Stimulated activated naive B cell treated with anti-CD40 and anti-IgM and Interleukin-4, amounts not matched to agents 10 μg/mL and 1 μg/mL and 100 μg/mL, for 72 hours (primary cell): ENCODE measurements around the gene TRIP10.
A peak's percentile ranks its signal among the peaks of the same experiment; 100 is the strongest.
"Not testable (repeated sequence)": the region's sequence is repeated elsewhere in the genome, so short reads cannot be mapped to it uniquely, and the experiment has no call there.

Experiments used
- ATAC-seq, 2 donors: fragments of 150-1000 bp; cut with Tn5 transposase; replicated peaks; 2 replicates each; pipeline ENCODE4 v1.10.0; 2021; ENCODE audit warnings: moderate library complexity in 1 of 2
- DNase-seq: peaks from one replicate; pipeline ENCODE4 v3.0.0; 2021
- H3K27ac Mint-ChIP-seq: one replicate; pipeline ENCODE4 v1.8.0; 2022; ENCODE audit warnings: mild to moderate bottlenecking, mixed read lengths
- H3K27me3 Mint-ChIP-seq, 2 donors: one replicate each; pipeline ENCODE4 v1.8.0; 2022; ENCODE audit warnings: mixed read lengths in 2 of 2
- H3K36me3 Mint-ChIP-seq, 2 donors: one replicate each; pipeline ENCODE4 v1.8.0; 2022; ENCODE audit warnings: mixed read lengths in 2 of 2, mild to moderate bottlenecking in 1 of 2
- H3K4me1 Mint-ChIP-seq, 2 donors: one replicate each; pipeline ENCODE4 v1.8.0; 2022; ENCODE audit warnings: mixed read lengths in 2 of 2, mild to moderate bottlenecking in 1 of 2
- H3K4me3 Mint-ChIP-seq, 2 donors: one replicate each; pipeline ENCODE4 v1.8.0; 2022; ENCODE audit warnings: mild to moderate bottlenecking in 2 of 2, mixed read lengths in 2 of 2, moderate library complexity in 1 of 2
- H3K9me3 Mint-ChIP-seq, 2 donors: one replicate each; pipeline ENCODE4 v1.8.0; 2022; ENCODE audit warnings: mixed read lengths in 2 of 2, mild to moderate bottlenecking in 1 of 2

The TRIP10 gene

DNA sequence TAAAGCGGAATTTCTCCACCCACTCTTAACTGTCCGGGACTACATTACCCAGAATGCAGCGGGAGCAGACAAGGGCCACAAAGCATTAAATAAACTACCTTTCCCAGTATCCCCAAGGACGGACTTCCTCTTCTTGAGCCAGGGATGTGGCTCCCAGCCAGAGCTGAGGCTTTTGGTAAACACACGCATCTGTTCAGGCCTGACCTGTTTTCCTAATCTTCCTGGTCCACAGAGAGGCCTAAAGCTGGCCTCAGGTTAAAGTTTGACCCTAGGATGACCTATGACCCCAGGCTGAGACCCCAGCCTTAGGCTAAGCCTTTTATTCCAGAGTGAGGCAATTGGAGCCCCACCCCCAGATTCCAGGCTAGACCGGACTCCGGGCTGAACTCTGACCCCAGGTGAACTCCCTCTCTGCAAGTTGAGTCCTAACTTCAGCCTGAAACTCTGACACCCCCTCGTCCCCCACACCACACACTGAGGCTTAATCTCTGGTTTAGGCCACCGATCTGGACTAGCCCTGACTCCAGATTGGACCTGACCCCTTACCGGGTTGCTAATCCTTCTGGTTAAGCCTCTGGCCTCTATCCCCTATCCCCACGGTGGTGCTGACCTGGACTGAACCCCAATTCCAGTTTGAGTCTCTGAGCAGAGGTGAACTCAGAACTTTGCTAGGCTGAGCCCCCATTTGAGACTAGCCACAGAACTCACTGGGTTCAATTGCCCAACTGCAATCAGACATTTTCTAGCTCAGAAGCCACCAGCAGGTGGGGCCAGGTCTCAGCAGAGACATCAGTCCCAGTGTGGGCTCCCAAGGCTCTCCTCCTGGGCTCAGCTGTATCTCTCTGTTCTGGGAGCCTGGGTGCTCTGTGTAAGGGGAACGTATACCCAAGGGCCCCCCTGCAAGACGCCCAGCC is 1.4 kb upstream of the TRIP10 start:
- peak overlapping the region; percentile 98 for H3K27ac Mint-ChIP-seq
- peaks cover 33 to 53% of the 10 kb centered on the region in 2 donors for H3K4me1 Mint-ChIP-seq
- H3K27me3 Mint-ChIP-seq, result no peaks in the 10 kb centered on the region
- DNase-seq, result peak; percentile 75
- H3K9me3 Mint-ChIP-seq, result no peaks in the 10 kb centered on the region
- ATAC-seq, result peak; percentile 24 to 25
- peaks cover 16 to 31% of the 10 kb centered on the region in 2 donors for H3K36me3 Mint-ChIP-seq
- H3K4me3 Mint-ChIP-seq, result peak overlapping the region; percentile 89 to 90

DNA sequence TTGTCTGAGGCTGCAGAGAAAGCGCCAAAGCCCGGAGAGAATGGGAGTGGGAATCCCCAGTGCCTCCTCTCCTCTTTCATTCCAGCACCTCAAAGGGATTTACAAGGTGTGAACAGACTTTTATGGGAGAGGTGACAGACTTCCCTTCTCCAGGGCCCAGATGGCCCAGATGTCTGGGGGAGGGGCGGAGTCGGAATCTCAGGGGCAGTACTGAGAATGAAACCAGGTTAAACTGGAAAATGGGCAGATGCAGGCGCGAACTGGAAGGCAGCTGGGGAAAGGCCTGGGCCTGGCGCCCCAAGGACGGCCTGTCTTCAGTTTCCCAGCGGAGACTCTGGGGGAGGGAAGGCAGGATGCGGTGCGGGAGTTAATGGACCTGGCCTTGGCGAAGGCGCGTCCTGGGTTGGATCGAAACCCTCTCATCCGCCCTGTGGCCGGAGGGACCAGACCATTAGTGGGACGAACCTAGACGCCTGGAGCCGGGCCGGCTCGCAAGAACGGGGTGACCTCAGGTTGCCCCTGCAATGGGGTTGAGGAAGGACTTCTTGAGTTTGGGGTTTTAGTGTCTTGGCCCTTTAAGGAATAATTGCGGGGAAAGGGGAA is 592 bp upstream of the TRIP10 start:
- DNase-seq, result no peak
- peaks cover 19 to 34% of the 10 kb centered on the region in 2 donors for H3K36me3 Mint-ChIP-seq
- peak overlapping the region; percentile 98 for H3K27ac Mint-ChIP-seq
- peak overlapping the region; percentile 89 to 90 for H3K4me3 Mint-ChIP-seq
- no peaks in the 10 kb centered on the region for H3K27me3 Mint-ChIP-seq
- H3K4me1 Mint-ChIP-seq, result peaks cover 36 to 60% of the 10 kb centered on the region in 2 donors
- no peaks in the 10 kb centered on the region for H3K9me3 Mint-ChIP-seq
- ATAC-seq, result no peak

DNA sequence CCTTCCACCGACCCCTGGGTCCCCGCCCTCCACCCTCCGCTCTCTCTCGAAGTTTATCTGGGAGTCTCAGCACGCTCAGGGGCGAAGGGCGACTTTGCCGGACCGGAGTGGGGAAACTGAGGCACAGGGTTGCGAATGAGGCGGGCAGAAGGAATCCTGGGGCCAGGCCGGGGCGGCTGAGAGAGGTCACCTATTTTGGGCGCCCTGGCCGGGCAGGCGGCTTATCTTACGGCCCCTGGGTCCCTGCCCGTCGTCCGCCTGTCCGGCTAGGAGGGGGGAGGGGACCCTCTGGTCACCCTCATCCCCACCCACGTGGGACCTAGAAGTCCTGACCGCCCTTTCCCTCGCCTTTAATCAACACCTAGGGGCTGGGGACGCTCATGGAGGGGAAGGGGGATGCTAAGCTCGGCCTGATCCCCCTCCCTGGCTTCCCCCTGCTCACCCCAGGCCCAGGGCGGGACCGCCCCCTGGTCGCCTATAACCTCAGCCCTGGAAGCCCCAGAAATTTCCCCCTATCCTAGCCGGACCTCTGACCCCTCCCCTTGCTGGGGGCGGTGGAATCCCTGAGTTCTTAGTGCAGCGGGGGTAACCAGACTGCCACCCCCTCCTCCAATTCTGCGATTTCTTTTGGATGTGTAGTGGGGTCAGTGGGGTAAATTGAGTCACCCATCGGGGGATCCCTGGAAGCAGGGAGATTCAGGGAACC is 556 bp downstream of the TRIP10 start:
- Mint-ChIP-seq H3K27me3 (no peaks in the 10 kb centered on the region), H3K27ac (peak overlapping the region; percentile 95), H3K9me3 (no peaks in the 10 kb centered on the region), H3K4me3 (peak overlapping the region; percentile 88 to 90), H3K36me3 (peaks cover 28 to 37% of the 10 kb centered on the region in 2 donors), H3K4me1 (peaks cover 42 to 69% of the 10 kb centered on the region in 2 donors)
- peak in 1 of 2 donors; percentile 7 for ATAC-seq
- DNase-seq, result peak; percentile 68

DNA sequence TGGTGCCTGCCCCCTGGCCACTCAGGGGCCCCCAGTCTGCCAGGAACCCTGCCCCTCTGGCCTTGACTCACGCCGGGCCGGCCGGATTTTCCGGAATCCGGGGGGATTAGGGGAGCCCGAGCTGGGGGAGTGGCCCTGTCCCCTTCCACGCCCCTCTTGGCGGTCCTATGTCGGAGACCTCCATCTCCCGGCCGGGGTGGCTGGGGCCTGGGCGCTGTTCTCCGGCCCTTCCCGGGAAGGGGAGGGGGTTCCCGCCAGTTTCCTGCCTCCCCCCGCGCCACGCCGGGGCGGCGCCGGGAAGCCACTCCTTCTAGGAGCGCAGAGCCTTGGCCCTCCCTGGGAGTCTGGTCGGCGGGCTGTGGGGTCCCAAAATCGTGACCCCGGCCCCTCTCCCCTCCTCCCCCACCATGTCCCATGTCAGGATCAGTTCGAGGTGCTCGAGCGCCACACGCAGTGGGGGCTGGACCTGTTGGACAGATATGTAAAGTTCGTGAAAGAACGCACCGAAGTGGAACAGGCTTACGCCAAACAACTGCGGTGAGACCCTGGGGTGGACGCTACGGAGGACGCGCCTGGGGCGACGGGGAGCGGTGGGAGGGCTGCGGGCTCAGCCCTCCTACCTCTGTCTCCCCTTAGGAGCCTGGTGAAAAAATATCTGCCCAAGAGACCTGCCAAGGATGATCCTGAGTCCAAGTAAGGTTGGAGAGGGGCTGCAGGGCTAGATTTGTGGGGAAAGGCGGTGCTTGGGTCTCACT is 1.3 kb downstream of the TRIP10 start:
- Mint-ChIP-seq H3K27me3 (no peaks in the 10 kb centered on the region), H3K4me3 (peak overlapping the region; percentile 88 to 90), H3K4me1 (peaks cover 42 to 63% of the 10 kb centered on the region in 2 donors), H3K36me3 (peaks cover 36 to 44% of the 10 kb centered on the region in 2 donors), H3K9me3 (no peaks in the 10 kb centered on the region), H3K27ac (peak overlapping the region; percentile 95)
- DNase-seq (peak; percentile 66), ATAC-seq (peak; percentile 24 to 33)

DNA sequence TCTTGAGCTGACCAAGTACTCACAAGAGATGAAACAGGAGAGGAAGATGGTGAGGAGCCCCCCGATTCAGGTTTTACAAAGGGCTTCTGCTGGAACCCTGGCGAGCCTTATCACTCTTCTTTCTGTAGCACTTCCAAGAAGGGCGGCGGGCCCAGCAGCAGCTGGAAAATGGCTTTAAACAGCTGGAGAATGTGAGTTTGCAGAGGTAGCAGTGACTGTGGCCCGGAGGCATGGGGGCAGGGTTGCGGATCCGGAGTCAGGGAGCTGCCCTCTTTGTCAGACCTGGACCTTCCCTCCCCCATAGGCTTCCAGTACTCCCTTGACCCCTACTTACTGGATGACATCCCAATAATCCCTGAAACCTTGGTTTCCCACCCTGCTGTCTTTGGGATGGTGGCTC is 3.6 kb downstream of the TRIP10 start:
- Mint-ChIP-seq H3K9me3 (no peaks in the 10 kb centered on the region), H3K4me1 (peaks cover 35 to 51% of the 10 kb centered on the region in 2 donors), H3K27me3 (no peaks in the 10 kb centered on the region), H3K27ac (peak overlapping the region; percentile 71), H3K36me3 (peaks cover 43 to 58% of the 10 kb centered on the region in 2 donors), H3K4me3 (no peak overlapping the region)
- no peak for DNase-seq
- ATAC-seq, result no peak

DNA sequence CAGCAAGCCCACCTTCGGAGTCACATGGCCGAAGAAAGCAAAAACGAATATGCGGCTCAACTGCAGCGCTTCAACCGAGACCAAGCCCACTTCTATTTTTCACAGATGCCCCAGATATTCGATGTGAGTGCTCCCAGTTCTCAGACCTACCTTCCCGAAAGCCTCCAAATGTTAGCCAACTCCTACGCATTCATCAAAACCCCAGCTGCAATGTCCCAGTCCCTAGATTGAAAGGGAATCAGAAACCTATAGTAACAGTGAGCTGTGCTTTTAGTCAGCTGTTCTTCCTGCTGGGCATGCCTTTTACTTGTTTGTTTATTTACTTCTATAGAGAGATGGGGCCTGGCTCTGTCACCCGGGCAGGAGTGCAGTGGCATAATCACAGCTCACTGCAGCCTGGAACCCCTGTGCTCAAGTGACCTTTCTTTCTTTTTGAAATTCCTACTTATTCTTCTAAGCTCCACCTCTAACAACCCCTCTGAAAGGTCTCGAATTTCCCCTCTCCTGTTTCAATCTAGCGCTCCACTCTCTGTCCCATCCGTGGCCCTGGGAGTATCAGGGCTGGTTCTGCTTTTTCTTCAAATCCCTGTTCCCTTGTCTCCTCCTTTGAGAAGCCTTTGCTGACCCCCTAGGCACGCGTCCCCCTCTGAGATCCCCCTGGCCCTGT is 4.4 kb downstream of the TRIP10 start:
- peak overlapping the region; percentile 0 for H3K27ac Mint-ChIP-seq
- no peak overlapping the region for H3K4me3 Mint-ChIP-seq
- H3K36me3 Mint-ChIP-seq, result peaks cover 43 to 65% of the 10 kb centered on the region in 2 donors
- H3K4me1 Mint-ChIP-seq, result peaks cover 27 to 43% of the 10 kb centered on the region in 2 donors
- no peaks in the 10 kb centered on the region for H3K27me3 Mint-ChIP-seq
- H3K9me3 Mint-ChIP-seq, result no peaks in the 10 kb centered on the region
- DNase-seq, result no peak
- ATAC-seq, result no peak

DNA sequence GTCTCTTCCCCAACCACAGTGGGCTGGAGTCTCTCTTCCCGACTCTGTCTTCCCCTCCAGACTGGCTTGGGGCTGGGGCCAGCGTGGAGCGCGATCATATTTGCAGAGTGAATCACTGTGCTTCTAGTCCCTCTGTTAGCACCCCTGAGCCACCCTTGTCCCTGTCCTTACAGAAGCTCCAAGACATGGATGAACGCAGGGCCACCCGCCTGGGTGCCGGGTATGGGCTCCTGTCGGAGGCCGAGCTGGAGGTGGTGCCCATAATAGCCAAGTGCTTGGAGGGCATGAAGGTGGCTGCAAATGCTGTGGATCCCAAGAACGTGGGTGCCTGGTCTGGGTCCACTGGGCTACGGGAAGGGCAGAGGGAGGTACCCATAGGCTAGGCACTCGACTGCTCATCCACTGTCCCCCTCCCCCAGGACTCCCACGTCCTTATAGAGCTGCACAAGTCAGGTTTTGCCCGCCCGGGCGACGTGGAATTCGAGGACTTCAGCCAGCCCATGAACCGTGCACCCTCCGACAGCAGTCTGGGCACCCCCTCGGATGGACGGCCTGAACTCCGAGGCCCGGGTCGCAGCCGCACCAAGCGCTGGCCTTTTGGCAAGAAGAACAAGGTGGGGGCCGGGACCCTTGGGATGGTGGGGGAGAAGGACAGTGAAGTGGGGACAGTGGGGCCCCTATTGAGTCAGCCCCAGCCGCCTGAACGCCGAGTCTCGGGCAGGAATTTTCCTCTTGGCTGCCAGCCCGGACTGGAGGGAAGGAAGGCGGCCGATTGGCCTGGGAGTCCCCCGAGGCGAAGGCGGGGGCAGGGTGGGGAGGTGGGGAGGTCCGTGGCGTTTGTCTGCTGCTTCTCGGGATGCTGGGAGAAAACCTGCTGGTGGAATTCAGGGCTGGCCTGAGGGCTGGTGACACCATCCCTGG is 5.2 kb downstream of the TRIP10 start:
- Mint-ChIP-seq H3K27ac (peak overlapping the region; percentile 56), H3K4me1 (peaks cover 23 to 37% of the 10 kb centered on the region in 2 donors), H3K27me3 (no peaks in the 10 kb centered on the region), H3K36me3 (peaks cover 48 to 70% of the 10 kb centered on the region in 2 donors), H3K4me3 (no peak overlapping the region), H3K9me3 (no peaks in the 10 kb centered on the region)
- no peak for ATAC-seq
- DNase-seq, result no peak

DNA sequence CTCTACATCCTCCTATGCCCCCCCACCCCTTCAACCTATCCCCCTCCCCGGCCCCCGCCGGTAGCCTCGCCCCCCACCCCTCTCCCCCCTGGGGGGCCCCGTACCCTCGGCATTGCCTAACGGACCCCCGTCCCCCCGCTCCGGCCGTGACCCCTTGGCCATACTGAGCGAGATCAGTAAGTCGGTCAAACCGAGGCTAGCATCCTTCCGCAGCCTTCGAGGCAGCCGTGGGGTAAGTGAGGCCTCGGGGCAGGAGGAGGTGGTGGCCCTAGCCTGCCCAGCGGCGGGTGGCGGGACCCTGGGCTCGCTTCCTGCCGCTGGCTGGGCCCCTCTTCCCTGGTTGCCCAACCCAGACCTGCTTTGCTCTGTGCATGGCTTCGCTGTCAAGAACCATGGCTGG is 6.5 kb downstream of the TRIP10 start:
- H3K36me3 Mint-ChIP-seq, result peaks cover 51 to 79% of the 10 kb centered on the region in 2 donors

DNA sequence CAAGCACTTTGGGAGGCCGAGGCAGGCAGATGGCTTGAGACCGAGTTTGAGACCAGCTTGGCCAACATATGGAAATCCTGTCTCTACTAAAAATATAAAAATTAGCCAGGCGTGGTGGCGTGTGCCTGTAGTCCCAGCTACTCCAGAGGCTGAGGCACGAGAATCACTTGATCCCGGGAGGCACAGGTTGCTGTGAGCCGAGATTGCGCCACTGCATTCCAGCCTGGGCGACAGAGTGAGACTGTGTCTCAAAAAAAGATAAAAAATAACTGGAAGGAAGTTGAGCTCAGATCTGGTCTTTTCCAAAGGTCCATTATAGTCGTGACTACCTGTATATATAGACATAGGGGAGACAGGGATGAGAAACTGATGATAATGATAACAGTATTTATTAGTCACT is 9.1 kb downstream of the TRIP10 start:
- H3K27ac Mint-ChIP-seq, H3K4me3 Mint-ChIP-seq, ATAC-seq, DNase-seq, H3K27me3 Mint-ChIP-seq, H3K9me3 Mint-ChIP-seq: not testable (repeated sequence)
- Mint-ChIP-seq H3K36me3 (peaks cover 44 to 70% of the 10 kb centered on the region in 2 donors), H3K4me1 (peaks cover 15 to 22% of the 10 kb centered on the region in 2 donors)

More for the DNA sequence above, 6.5 kb downstream of the TRIP10 start:
- peaks cover 21 to 28% of the 10 kb centered on the region in 2 donors for H3K4me1 Mint-ChIP-seq
- no peaks in the 10 kb centered on the region for H3K27me3 Mint-ChIP-seq
- no peaks in the 10 kb centered on the region for H3K9me3 Mint-ChIP-seq
- H3K27ac Mint-ChIP-seq, result no peak overlapping the region
- no peak overlapping the region for H3K4me3 Mint-ChIP-seq
- ATAC-seq (no peak), DNase-seq (no peak)

DNA sequence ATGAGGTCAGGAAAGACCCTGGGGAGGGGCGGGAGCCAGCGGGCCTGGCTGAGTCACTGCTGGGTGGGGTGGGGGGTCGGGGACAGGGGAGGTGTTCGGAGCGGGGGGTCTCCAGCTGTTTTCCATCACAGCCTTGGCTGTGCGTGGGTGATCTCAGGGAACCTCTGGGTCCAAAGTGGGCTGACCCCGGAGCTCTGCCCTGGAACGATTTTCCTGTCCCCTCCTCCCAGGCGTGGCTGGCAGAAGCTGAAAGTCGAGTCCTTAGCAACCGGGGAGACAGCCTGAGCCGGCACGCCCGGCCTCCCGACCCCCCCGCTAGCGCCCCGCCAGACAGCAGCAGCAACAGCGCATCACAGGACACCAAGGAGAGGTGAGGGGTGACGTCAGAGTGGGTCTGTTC is 10.6 kb downstream of the TRIP10 start:
- peaks cover 42 to 69% of the 10 kb centered on the region in 2 donors for H3K36me3 Mint-ChIP-seq
- H3K4me3 Mint-ChIP-seq, result no peak overlapping the region
- no peaks in the 10 kb centered on the region for H3K9me3 Mint-ChIP-seq
- H3K4me1 Mint-ChIP-seq, result peaks cover 18 to 24% of the 10 kb centered on the region in 2 donors
- ATAC-seq (no peak), DNase-seq (no peak)
- H3K27me3 Mint-ChIP-seq, result no peaks in the 10 kb centered on the region
- H3K27ac Mint-ChIP-seq, result no peak overlapping the region

DNA sequence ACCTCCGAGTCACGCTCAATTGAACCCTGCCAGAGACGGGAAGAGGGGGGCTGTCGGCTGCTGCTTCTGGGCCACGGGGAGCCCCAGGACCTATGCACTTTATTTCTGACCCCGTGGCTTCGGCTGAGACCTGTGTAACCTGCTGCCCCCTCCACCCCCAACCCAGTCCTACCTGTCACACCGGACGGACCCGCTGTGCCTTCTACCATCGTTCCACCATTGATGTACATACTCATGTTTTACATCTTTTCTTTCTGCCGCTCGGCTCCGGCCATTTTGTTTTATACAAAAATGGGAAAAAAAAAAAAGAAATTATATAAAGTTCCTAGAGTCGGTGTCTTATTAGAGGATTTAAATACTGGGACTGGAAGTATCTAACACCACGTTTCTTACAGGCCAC is 11.7 kb downstream of the TRIP10 start:
- H3K4me3 Mint-ChIP-seq, result no peak overlapping the region
- H3K9me3 Mint-ChIP-seq, result no peaks in the 10 kb centered on the region
- H3K4me1 Mint-ChIP-seq, result peaks cover 18 to 24% of the 10 kb centered on the region in 2 donors
- no peak overlapping the region for H3K27ac Mint-ChIP-seq
- no peaks in the 10 kb centered on the region for H3K27me3 Mint-ChIP-seq
- DNase-seq (no peak), ATAC-seq (no peak)
- H3K36me3 Mint-ChIP-seq, result peaks cover 35 to 61% of the 10 kb centered on the region in 2 donors

DNA sequence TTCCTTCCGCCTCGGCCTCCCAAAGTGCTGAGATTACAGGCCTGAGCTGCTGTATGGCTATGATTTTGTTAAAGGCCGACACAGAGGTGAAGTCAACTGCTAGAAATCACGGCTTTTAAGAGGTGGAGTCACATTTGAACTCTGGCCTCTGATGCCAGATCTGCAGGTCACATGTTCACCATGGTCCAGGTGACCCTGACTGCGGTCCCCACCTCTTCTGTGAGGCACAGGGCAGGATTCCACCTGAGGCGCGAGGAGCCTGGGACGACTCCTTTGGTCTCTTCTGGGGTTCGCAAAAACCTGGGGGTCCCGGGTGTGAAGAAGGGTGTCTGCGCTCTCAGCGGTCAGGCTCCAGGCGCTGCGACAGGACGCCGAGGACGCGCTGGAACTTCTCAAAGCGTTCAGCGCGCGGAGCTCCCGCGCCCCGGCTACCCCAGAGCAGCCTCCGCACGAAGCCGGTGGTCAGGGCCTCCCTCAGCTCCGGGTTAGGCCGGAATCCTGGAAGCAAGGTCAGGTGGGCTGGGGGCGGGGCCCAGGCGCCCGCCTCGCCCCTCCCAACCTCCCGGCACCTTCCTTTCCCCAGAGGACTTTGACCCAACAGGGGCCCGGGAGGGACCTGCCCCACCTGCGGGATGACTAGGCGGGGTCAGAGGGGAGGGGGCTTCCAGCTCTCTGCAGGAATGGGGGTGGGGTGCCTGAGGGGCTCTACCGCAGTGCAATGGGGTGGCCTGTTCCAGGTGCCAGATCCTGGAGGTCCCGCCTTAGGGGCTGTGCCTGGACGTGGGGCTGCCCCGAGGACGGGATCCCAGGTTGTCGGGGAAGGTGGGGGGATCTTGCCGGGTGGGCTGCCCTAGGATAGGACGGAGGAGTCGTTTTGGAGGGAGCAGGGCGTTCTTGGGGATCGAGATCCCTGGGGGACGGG is 13.0 kb downstream of the TRIP10 start:
- Mint-ChIP-seq H3K4me3 (peak overlapping the region; percentile 88 to 92), H3K9me3 (no peaks in the 10 kb centered on the region), H3K27ac (peak overlapping the region; percentile 96), H3K36me3 (peaks cover 29 to 54% of the 10 kb centered on the region in 2 donors), H3K27me3 (no peaks in the 10 kb centered on the region), H3K4me1 (peaks cover 22 to 28% of the 10 kb centered on the region in 2 donors)
- no peak for DNase-seq
- ATAC-seq, result no peak
